Epidermal melanocyte (primary cell): ENCODE results near the gene NCOA7.
"Not testable (repeated sequence)": the region's sequence is repeated elsewhere in the genome, so short reads cannot be mapped to it uniquely, and the experiment has no call there.

Experiments used
- DNase-seq: peaks from one replicate; pipeline ENCODE4 v3.0.0; 2011; ENCODE audit warnings: low spot score; ENCODE audit not compliant: insufficient read length

Gene NCOA7

DNA sequence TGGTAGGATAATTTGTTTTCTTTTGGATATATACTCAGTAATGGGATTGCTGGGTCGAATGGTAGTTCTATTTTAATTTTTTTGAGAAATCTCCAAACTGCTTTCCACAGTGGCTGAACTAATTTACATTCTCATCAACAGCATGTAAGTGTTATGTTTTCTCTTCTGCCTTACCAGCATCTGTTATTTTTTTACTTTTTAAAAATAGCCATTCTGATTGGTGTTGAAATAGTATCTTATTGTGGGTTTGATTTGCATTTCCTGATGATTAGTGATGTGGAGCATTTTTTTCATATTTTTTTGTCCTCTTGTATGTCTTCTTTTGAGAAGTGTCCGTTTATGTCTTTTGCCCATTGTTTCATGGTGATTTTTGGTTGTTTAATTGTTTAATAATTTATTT lies 177.7 kb downstream of the NCOA7 start:
- no peak for DNase-seq

DNA sequence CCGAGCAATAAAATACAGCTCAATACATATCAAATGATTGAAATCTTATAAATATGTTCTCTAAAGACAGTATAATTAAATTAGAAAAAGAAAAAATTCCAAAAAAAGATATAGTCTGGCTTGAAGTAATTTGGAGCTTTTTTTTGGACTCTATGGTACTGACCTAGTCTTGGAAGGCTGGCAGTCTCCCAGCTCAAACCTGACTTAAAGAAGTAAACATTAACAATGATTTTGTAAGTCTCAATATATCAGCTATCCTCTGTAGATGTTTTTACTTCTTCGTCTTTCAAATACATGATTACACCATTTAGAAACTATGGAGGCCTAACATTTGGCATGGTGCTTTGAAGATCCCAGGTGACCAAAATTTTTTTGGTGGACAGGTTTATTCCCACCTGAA lies 180.0 kb downstream of the NCOA7 start:
- DNase-seq, result no peak

DNA sequence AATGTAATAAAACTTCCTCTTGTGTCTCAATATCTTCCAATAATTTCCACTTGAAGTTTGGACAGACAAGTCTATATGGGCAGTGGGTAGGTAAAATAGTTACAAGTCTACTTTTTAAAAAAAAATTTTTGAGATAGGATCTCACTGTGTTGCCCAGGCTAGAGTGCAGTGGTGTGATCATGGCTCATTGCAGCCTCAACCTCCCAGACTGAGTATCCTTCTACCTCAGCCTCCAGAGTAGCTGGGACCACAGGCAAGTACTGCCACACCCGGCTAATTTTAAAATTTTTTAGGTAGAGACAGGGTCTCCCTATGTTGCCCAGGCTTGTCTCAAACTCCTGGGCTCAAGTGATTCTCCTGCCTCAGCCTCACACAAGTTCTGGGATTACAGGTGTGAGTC lies 181.7 kb downstream of the NCOA7 start:
- not testable (repeated sequence) for DNase-seq

DNA sequence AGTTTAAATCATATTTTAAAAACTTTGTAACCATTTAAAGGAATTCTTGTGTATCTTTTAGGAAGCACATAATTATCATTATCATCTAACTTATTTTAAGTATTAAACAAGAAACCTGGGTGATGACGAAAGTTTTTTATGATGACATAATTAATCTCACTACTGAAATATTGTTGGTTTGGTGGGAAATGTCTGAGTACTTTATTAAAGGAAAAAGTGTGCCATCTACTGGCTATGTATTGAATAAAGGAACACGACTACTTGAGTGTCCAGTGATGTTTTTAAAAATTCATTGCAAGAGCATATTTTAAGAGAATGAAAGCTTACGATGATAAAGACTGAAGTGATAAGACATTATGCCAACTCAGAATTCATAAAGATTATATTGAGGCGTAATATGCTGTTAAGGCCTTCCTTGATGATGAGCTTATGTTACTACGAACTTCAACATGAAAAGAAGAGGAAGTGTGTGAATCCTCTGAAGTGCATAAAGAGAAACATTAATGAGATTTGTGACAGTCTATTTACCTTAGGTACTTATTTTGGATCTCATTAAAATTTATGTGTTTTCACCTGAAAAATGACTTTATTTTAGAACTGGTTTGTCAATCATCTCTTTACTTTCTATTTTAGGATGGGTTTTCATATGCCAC lies 183.6 kb downstream of the NCOA7 start:
- no peak for DNase-seq

DNA sequence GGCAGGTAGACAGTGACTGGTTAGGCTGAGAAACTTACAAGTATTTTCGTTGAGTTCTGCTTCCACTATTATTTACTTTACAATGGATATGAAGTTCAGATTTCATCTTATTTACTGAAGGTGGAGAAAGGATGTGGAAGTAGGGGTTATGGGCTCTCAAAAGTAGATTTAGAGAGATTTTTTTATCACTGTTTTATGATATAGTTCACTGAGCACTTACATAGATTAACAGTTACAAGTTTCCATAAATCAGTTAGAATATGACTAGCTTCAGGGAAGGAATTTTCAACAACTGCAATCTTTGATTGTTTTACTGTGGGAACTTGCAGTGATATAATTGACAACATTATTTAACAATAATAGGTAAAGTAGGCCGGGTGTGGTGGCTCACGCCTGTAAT lies 188.3 kb downstream of the NCOA7 start:
- no peak for DNase-seq
